GM13976 (cell line): Measurements from ENCODE around the gene UMAD1.
A peak's percentile ranks its signal among the peaks of the same experiment; 100 is the strongest.
"Not testable (repeated sequence)": the region's sequence is repeated elsewhere in the genome, so short reads cannot be mapped to it uniquely, and the experiment has no call there.

Source experiments
- DNase-seq: peaks from one replicate; pipeline ENCODE4 v3.0.0; 2012; ENCODE audit warnings: low spot score
- in situ Hi-C: fragments of 300-500 bp; cut with MboI; formaldehyde crosslinking; loops from one replicate; pipeline ENCODE4 v1.12.0; 2022; ENCODE audit warnings: low sequenced_read_pairs, mixed read lengths, inconsistent platforms; ENCODE audit not compliant: unreplicated experiment
- TF ChIP-seq, protein P1 (sequence below): IDR thresholded peaks from 2 replicates; pipeline ENCODE4 v1.5.1; 2012; ENCODE audit warnings: borderline replicate concordance, mild to moderate bottlenecking; ENCODE audit not compliant: insufficient read depth; ENCODE audit errors: extremely low read depth, missing control alignments, control extremely low read depth

The UMAD1 gene

DNA sequence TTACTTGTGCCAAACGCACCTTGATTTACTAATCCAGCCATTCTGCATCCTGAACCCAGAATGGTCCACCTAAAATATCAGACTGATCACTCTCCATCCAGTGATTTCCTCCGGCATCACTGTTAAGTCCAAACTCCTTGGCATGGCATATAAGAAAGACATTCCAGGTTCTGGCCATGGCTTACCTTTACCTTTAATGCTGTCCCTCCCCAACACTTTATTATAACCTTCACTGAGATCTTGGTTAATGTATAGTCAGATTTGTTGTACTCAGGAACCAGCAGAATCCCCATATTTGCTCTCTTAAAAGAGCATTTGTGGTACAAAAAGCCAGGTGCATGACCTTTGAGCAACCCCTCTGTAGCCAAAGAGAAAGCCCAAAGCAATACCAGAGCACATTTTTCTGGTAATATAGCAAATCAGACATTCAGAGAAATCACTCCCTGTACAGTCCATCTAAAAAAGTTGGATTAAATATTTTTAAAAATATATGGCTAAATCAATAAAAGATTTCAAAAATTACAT lies 10.2 kb downstream of the UMAD1 start:
- in situ Hi-C loops: loop anchor here (25.0 kb wide), 1 partner anchor 562 kb away; no protein-coding TSS in a partner anchor

DNA sequence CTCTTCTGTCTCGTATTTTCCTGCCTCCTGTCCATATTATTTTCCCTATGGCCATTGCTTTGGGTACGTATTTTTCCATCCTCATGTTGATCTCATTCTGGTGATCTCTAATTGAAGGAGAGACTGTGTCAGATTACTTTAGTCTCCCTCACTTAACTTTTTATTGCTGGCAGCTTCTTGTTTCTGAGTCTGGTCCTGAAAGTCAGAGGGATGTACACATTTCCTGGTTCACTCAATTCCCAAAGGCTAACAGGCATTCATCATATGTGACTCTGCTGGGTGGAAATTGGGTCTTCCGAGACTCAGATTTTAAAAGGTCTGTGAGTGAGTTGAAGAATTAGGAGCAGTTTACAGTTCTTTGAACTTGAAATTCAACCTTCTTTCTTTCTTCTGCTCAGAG lies 10.9 kb downstream of the UMAD1 start:
- DNase-seq: no peak
- TF ChIP-seq, protein P1, sequence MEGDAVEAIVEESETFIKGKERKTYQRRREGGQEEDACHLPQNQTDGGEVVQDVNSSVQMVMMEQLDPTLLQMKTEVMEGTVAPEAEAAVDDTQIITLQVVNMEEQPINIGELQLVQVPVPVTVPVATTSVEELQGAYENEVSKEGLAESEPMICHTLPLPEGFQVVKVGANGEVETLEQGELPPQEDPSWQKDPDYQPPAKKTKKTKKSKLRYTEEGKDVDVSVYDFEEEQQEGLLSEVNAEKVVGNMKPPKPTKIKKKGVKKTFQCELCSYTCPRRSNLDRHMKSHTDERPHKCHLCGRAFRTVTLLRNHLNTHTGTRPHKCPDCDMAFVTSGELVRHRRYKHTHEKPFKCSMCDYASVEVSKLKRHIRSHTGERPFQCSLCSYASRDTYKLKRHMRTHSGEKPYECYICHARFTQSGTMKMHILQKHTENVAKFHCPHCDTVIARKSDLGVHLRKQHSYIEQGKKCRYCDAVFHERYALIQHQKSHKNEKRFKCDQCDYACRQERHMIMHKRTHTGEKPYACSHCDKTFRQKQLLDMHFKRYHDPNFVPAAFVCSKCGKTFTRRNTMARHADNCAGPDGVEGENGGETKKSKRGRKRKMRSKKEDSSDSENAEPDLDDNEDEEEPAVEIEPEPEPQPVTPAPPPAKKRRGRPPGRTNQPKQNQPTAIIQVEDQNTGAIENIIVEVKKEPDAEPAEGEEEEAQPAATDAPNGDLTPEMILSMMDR: no peak
- in situ Hi-C loops: loop anchor here (25.0 kb wide), 1 partner anchor 561 kb away; no protein-coding TSS in a partner anchor

More for the DNA sequence above, 10.2 kb downstream of the UMAD1 start:
- TF ChIP-seq, protein P1: no peak
- DNase-seq: no peak

DNA sequence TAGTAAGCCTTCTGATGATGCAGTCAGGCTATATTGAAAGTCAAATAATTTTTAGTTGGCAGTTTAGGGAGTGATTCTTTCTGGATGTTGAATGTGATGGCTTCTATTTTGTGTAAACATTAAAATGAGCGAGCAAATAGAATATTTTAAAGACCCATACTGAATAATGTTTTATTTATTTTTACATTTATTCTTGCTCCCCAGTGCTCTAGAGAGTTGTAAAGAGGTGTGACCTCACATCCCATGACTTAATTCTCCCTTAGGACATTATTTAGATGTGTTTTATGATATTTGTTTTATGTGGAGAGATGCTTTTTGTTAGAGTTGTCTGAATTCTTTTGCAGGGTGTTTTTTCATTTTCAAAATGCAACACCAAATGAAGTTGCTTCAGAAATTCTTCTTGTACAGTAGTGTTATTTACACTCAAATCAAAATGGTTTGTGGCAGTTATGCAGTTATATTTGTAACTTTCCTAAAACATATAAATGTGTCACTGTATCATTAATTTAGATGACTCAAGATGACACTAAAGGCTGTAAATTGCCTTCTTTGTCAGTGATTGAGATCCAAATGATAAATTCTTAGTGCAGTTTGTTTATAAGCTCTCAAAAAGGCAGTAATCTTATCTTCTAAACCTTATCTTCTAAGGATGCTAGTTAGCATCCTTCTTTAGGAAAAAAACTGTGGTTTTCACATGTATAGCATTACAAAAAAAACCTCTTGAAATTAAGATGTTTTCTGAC lies 12.4 kb downstream of the UMAD1 start:
- in situ Hi-C loops: loop anchor here (25.0 kb wide), 1 partner anchor 559 kb away; no protein-coding TSS in a partner anchor
- DNase-seq: no peak
- TF ChIP-seq, protein P1: no peak

DNA sequence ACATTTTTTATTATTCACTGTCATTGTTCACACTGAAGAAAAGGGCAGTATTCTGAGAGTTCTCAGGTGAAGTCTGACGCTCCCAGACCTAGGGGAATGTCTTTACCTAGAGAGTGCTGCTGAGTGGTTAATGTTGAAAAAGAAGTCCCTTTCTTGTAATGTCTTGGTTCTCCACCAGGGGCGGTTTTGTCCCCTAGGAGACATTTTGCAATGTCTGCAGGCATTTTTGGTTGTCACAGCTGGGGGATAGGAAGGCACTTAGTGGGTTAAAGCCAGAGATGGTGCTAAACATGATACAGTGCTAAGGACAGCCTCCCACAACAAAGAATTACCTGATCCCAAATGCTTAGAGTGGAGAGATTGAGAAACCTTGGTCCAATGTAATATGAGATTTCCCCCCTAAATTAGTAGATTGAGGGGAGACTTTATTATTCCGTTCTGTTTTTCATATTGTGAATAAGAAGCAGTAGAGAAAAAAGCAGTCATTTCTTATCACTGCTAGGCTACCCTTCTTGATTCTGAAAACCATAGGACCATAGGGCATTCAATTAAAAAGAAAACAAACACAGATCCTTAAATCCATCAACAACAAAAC lies 13.1 kb downstream of the UMAD1 start:
- DNase-seq: no peak
- TF ChIP-seq, protein P1: peak; percentile 23
- in situ Hi-C loops: loop anchor here (25.0 kb wide), 1 partner anchor 559 kb away; no protein-coding TSS in a partner anchor

DNA sequence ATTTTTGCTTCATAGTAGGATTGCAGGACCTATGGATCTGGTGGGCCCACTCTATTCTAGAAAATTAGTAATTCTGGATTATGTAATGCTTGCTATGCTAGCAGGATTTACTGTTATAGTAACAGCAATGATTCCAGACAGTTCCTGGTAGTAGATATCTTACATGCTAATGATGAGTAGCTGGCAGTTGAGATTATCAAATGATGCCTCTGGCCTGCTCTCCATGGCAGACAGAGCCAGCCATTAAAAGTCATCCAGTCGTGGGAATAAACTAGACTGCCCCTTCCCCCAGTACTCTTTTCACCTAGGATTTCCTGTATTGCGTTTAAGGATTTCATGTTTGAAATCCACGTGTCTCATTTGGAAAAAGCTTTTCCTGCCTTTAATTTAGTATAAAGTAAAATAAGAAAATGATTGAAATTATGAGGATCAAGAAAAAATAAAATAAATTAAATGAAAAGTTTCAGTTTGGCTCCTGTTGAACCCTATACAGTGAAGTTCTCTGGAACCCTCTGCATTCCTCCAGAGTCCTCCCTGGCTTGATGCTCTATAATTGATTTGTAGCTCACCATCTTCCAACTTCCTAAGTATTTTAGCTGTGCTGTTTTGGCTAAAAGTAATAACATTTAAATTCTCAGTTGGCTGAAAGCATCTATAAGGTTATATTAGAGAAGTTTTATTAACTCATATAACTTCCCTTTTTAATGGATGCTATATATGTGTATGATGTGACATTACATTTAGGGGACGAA lies 14.6 kb downstream of the UMAD1 start:
- no peak for DNase-seq
- in situ Hi-C loops: loop anchor here (25.0 kb wide), 1 partner anchor 557 kb away; no protein-coding TSS in a partner anchor
- TF ChIP-seq, protein P1: no peak

DNA sequence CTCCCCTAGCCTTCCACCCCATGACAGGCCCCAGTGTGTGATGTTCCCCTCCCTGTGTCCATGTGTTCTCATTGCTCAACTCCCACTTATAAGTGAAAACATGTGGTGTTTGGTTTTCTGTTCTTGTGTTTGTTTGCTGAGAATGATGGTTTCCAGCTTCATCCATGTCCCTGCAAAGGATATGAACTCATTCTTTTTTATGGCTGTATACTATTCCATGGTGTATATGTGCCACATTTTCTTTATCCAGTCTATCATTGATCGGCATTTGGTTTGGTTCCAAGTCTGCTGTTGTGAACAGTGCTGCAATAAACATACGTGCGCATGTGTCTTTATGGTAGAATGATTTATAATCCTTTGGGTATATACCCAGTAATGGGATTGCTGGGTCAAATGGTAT lies 15.9 kb downstream of the UMAD1 start:
- not testable (repeated sequence) for DNase-seq
- in situ Hi-C loops: loop anchor here (25.0 kb wide), 1 partner anchor 556 kb away; no protein-coding TSS in a partner anchor
